IMR-90 (cell line): Measurements from ENCODE around the gene SV2B. TPM values are rescaled to one million over a fixed set of nuclear protein-coding genes. Genes with fewer than 3 reads are reported as not detected.

Experiments used
- ATAC-seq: fragments of 200-7000 bp; cut with Tn5 transposase; 2 replicates; pipeline ENCODE4 v1.9.1; 2020; ENCODE audit warnings: low read depth, mild to moderate bottlenecking, moderate library complexity
- BruUV-seq: library from RNA; stranded (reverse); fragments of 400-500 nt; replicated peaks from 2 replicates; lab custom pipeline; 2021; lab: Mats Ljungman, UMichigan
- CTCF ChIA-PET: fragments of 300-600 bp; formaldehyde crosslinking; extraction: SDS; loops from one replicate; lab custom pipeline; 2021; ENCODE audit warnings: antibody characterized with exemption; lab: Yijun Ruan, JAX
- POLR2A ChIA-PET: fragments of 300-600 bp; sonication (Branson Sonifier 250); formaldehyde crosslinking; loops from one replicate; lab custom pipeline; 2022; ENCODE audit warnings: antibody characterized with exemption; ENCODE audit not compliant: unreplicated experiment; lab: Charles Lee
- DNase-seq: peaks from one replicate; pipeline ENCODE4 v3.0.0; 2013
- H2AFZ ChIP-seq: replicated peaks from 2 replicates; pipeline ENCODE3; 2013; ENCODE audit warnings: low read length, mild to moderate bottlenecking; ENCODE audit not compliant: poor library complexity
- H2AK5ac ChIP-seq: 2 replicates; pipeline ENCODE4 v1.6.1; 2013; ENCODE audit warnings: low read depth, low read length, inconsistent platforms
- H2AK9ac ChIP-seq: replicated peaks from 2 replicates; pipeline ENCODE3; 2013; ENCODE audit warnings: mild to moderate bottlenecking, low read depth, low read length, moderate library complexity; ENCODE audit not compliant: poor library complexity
- H2BK120ac ChIP-seq: 2 replicates; pipeline ENCODE4 v1.6.1; 2013; ENCODE audit warnings: low read depth, low read length, inconsistent platforms
- H2BK15ac ChIP-seq: 3 replicates; pipeline ENCODE4 v1.6.1; 2013; ENCODE audit warnings: low read depth, low read length, inconsistent platforms
- H2BK20ac ChIP-seq: 2 replicates; pipeline ENCODE4 v1.6.1; 2013; ENCODE audit warnings: low read depth, mild to moderate bottlenecking, inconsistent platforms, low read length, moderate library complexity
- H2BK5ac ChIP-seq: 2 replicates; pipeline ENCODE4 v1.6.1; 2013; ENCODE audit warnings: mild to moderate bottlenecking, low read depth, low read length, inconsistent platforms; ENCODE audit not compliant: poor library complexity, severe bottlenecking
- H3K14ac ChIP-seq: replicated peaks from 2 replicates; pipeline ENCODE4 v1.6.1; 2013; ENCODE audit warnings: low read depth, low read length, inconsistent platforms
- H3K18ac ChIP-seq: 2 replicates; pipeline ENCODE4 v1.6.1; 2013; ENCODE audit warnings: low read depth, low read length, control low read depth
- H3K23ac ChIP-seq: 2 replicates; pipeline ENCODE4 v1.6.1; 2013; ENCODE audit warnings: low read depth, low read length, inconsistent platforms
- H3K27ac ChIP-seq: 2 replicates; pipeline ENCODE4 v1.5.1; 2013; ENCODE audit warnings: mild to moderate bottlenecking, control low read depth, low read length; ENCODE audit not compliant: insufficient read depth
- H3K27me3 ChIP-seq: 2 replicates; pipeline ENCODE4 v1.6.1; 2013; ENCODE audit warnings: low read length; ENCODE audit not compliant: control insufficient read depth, insufficient read depth
- H3K36me3 ChIP-seq: 2 replicates; pipeline ENCODE4 v1.6.1; 2013; ENCODE audit warnings: low read length, mixed read lengths; ENCODE audit not compliant: control insufficient read depth, insufficient read depth
- H3K4ac ChIP-seq: 2 replicates; pipeline ENCODE4 v1.6.1; 2013; ENCODE audit warnings: low read depth, low read length, inconsistent platforms
- H3K4me1 ChIP-seq: 2 replicates; pipeline ENCODE4 v1.6.1; 2013; ENCODE audit warnings: low read length, mixed read lengths; ENCODE audit not compliant: control insufficient read depth, insufficient read depth
- H3K4me2 ChIP-seq: 2 replicates; pipeline ENCODE4 v1.6.1; 2013; ENCODE audit warnings: low read depth, mild to moderate bottlenecking, control low read depth, low read length, moderate library complexity
- H3K4me3 ChIP-seq: 2 replicates; pipeline ENCODE4 v1.5.1; 2013; ENCODE audit warnings: low read depth, mild to moderate bottlenecking, control low read depth, low read length, moderate library complexity; ENCODE audit not compliant: insufficient read depth
- H3K56ac ChIP-seq: 2 replicates; pipeline ENCODE4 v1.6.1; 2013; ENCODE audit warnings: low read length, inconsistent platforms; ENCODE audit not compliant: insufficient read depth; ENCODE audit errors: extremely low read depth
- H3K79me1 ChIP-seq, 2 experiments: 2 replicates each; pipeline ENCODE4 v1.6.1; 2013; ENCODE audit warnings: low read length in 2 of 2, inconsistent platforms in 1 of 2, low read depth in 1 of 2
- H3K9ac ChIP-seq: 2 replicates; pipeline ENCODE4 v1.6.1; 2013; ENCODE audit warnings: low read depth, low read length, control low read depth
- H3K9me1 ChIP-seq: 2 replicates; pipeline ENCODE4 v1.6.1; 2013; ENCODE audit warnings: low read length, inconsistent platforms; ENCODE audit not compliant: insufficient read depth
- H3K9me3 ChIP-seq: 2 replicates; pipeline ENCODE4 v1.6.1; 2013; ENCODE audit warnings: low read length; ENCODE audit not compliant: control insufficient read depth, insufficient read depth
- H4K20me1 ChIP-seq: 2 replicates; pipeline ENCODE4 v1.6.1; 2013; ENCODE audit warnings: low read length, inconsistent platforms; ENCODE audit not compliant: insufficient read depth
- H4K5ac ChIP-seq: 2 replicates; pipeline ENCODE4 v1.6.1; 2013; ENCODE audit warnings: mild to moderate bottlenecking, low read depth, low read length, control low read depth
- H4K8ac ChIP-seq, 2 experiments: 2 replicates each; pipeline ENCODE4 v1.6.1; 2013; ENCODE audit warnings: low read depth in 2 of 2, low read length in 2 of 2, control low read depth in 1 of 2, inconsistent platforms in 1 of 2
- H4K91ac ChIP-seq: 2 replicates; pipeline ENCODE4 v1.6.1; 2013; ENCODE audit warnings: low read depth, low read length, inconsistent platforms; ENCODE audit not compliant: insufficient read depth
- BHLHE40 ChIP-seq: fragments of 150-350 bp; IDR thresholded peaks from 2 replicates; pipeline ENCODE4 v1.6.1; 2016; ENCODE audit warnings: mild to moderate bottlenecking, low read depth, low read length
- CEBPB ChIP-seq: IDR thresholded peaks from 2 replicates; pipeline ENCODE4 v1.6.1; 2012; ENCODE audit warnings: low read depth, low read length, improper control_type of control experiment
- CHD1 ChIP-seq: IDR thresholded peaks from 2 replicates; pipeline ENCODE4 v1.6.1; 2012; ENCODE audit warnings: low read depth, low read length, improper control_type of control experiment
- FOS ChIP-seq: fragments of 150-350 bp; IDR thresholded peaks from 2 replicates; pipeline ENCODE4 v1.6.1; 2016; ENCODE audit warnings: low read depth, low read length
- MXI1 ChIP-seq: IDR thresholded peaks from 2 replicates; pipeline ENCODE4 v1.6.1; 2012; ENCODE audit warnings: low read depth, mild to moderate bottlenecking, low read length, moderate library complexity, borderline replicate concordance
- NFE2L2 ChIP-seq: fragments of 150-350 bp; IDR thresholded peaks from 2 replicates; pipeline ENCODE4 v1.6.1; 2016; ENCODE audit warnings: low read depth, mild to moderate bottlenecking, low read length
- POLR2A ChIP-seq: IDR thresholded peaks from 2 replicates; pipeline ENCODE4 v1.6.1; 2012; ENCODE audit warnings: mild to moderate bottlenecking, low read depth, low read length
- SMC3 ChIP-seq: fragments of 150-350 bp; IDR thresholded peaks from 2 replicates; pipeline ENCODE4 v1.6.1; 2016; ENCODE audit warnings: low read depth, mild to moderate bottlenecking, antibody characterized with exemption, low read length, moderate library complexity
- whole genome bisulfite sequencing, 2 experiments: methylation state at CpG; one replicate each; pipeline versions ENCODE4 v1.1.5 to v1.1.7; 2013; ENCODE audit warnings: missing lambda C conversion rate in 2 of 2; ENCODE audit not compliant: insufficient read length in 1 of 2; ENCODE audit errors: extremely low coverage in 2 of 2; 5-methylcytosine and 5-hydroxymethylcytosine counted together
- dilution Hi-C: fragments of 300-500 bp; cut with HindIII; formaldehyde crosslinking; loops from one replicate; pipeline ENCODE4 v1.14.3; 2018; ENCODE audit warnings: low sequenced_read_pairs; ENCODE audit not compliant: unreplicated experiment
- in situ Hi-C: fragments of 300-500 bp; cut with MboI; formaldehyde crosslinking; loops from 3 replicates; pipeline ENCODE4 v1.14.3; 2019; ENCODE audit warnings: low sequenced_read_pairs, inconsistent platforms, mixed read lengths
- intact Hi-C: fragments of 100-400 bp; cut with micrococcal nuclease; formaldehyde crosslinking; loops from 2 replicates; pipeline ENCODE4 v1.10.0; 2022
- polyA plus RNA-seq, 3 experiments: library from polyadenylated mRNA; depleted of rRNA; stranded (reverse); fragments of >200 nt; gene quantifications; 2 replicates each; pipeline ENCODE4 v1.2.3, GENCODE V29; 2012; ENCODE audit warnings: low replicate concordance in 1 of 3
- total RNA-seq: library from RNA; depleted of rRNA; stranded (reverse); fragments of >200 nt; gene quantifications from 2 replicates; pipeline ENCODE4 v1.2.3, GENCODE V29; 2012
- TF ChIP-seq, protein P1 (sequence below): fragments of 150-350 bp; IDR thresholded peaks from 2 replicates; pipeline ENCODE4 v1.6.1; 2017; ENCODE audit warnings: mild to moderate bottlenecking, antibody characterized with exemption, low read length, low read depth
- TF ChIP-seq, protein P2 (sequence below): fragments of 150-350 bp; IDR thresholded peaks from 2 replicates; pipeline ENCODE4 v1.6.1; 2016; ENCODE audit warnings: low read depth, mild to moderate bottlenecking, low read length, moderate library complexity, borderline replicate concordance

SV2B gene
- total and polyA plus RNA-seq, 2 of the 4 experiments (the other 2 are of a cell fraction) = not detected

DNA sequence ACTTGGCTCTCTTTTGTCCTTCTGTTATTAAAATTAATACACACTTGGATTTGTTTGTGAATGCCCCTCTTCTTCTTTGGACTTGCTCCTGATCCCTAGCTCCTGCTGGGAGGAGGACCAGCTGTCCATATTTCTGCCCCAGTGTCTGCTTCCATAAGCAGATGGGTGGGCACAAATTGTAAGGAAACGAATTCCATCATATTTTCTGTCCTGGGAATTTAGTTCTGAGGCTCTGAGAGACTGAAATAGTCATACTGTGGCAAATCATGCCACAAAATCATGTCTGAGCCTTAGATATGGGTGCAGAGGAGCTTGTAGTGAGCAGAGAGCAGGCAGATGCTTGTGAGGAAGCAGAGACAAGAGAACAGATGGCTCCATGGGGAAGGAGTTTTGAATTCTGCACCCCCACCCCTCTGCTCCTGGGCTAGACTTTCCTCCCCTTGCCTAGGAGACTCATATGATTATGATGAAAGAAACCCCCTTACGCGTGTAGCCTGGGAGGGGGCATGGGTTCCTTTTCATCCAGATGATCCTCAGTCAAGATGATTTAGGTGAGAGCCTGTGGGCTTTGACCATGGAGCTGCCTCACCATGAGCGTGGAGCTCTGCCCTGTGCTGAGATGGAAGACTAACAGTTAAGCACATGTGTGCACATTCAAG is 50.6 kb downstream of the SV2B start:
- H3K9me3 ChIP-seq = no peaks in the 10 kb centered on the region
- no peaks in the 10 kb centered on the region for H3K9me1 ChIP-seq
- no peak overlapping the region for H4K91ac ChIP-seq
- H3K18ac ChIP-seq = no peak overlapping the region
- H3K4me2 ChIP-seq = no peak overlapping the region
- in situ Hi-C loops = no loop called here
- TF ChIP-seq FOS (no peak), MXI1 (no peak), CHD1 (no peak), CEBPB (no peak), NFE2L2 (no peak), BHLHE40 (no peak), SMC3 (no peak), POLR2A (no peak)
- TF ChIP-seq, protein P1, sequence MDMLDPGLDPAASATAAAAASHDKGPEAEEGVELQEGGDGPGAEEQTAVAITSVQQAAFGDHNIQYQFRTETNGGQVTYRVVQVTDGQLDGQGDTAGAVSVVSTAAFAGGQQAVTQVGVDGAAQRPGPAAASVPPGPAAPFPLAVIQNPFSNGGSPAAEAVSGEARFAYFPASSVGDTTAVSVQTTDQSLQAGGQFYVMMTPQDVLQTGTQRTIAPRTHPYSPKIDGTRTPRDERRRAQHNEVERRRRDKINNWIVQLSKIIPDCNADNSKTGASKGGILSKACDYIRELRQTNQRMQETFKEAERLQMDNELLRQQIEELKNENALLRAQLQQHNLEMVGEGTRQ = no peak
- TF ChIP-seq, protein P2, sequence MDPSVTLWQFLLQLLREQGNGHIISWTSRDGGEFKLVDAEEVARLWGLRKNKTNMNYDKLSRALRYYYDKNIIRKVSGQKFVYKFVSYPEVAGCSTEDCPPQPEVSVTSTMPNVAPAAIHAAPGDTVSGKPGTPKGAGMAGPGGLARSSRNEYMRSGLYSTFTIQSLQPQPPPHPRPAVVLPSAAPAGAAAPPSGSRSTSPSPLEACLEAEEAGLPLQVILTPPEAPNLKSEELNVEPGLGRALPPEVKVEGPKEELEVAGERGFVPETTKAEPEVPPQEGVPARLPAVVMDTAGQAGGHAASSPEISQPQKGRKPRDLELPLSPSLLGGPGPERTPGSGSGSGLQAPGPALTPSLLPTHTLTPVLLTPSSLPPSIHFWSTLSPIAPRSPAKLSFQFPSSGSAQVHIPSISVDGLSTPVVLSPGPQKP = no peak
- no peak overlapping the region for H2BK120ac ChIP-seq
- H4K20me1 ChIP-seq = no peaks in the 10 kb centered on the region
- H3K27me3 ChIP-seq = no peaks in the 10 kb centered on the region
- no peak for DNase-seq
- ChIA-PET POLR2A (no interaction called here), CTCF (no interaction called here)
- no TSS peak for BruUV-seq
- no peak overlapping the region for H3K4me3 ChIP-seq
- no peak overlapping the region for H3K23ac ChIP-seq
- no peak overlapping the region for H2AK5ac ChIP-seq
- H3K14ac ChIP-seq = no peak overlapping the region
- no peaks in the 10 kb centered on the region for H3K79me1 ChIP-seq
- H3K56ac ChIP-seq = no peak overlapping the region
- H2AFZ ChIP-seq = no peak overlapping the region
- no peak overlapping the region for H3K27ac ChIP-seq
- WGBS, 2 experiments = no CpG with 5 or more reads among the region's 4 CpGs
- intact Hi-C loops = no loop called here
- H2BK5ac ChIP-seq = no peak overlapping the region
- H2BK20ac ChIP-seq = no peak overlapping the region
- no peak for ATAC-seq
- H2BK15ac ChIP-seq = no peak overlapping the region
- H3K9ac ChIP-seq = no peak overlapping the region
- no peak overlapping the region for H4K8ac ChIP-seq
- H4K5ac ChIP-seq = no peak overlapping the region
- H3K4ac ChIP-seq = no peak overlapping the region
- dilution Hi-C loops = no loop called here
- H3K36me3 ChIP-seq = no peaks in the 10 kb centered on the region
- no peak overlapping the region for H2AK9ac ChIP-seq
- no peaks in the 10 kb centered on the region for H3K4me1 ChIP-seq
